HEK293 (cell line): ENCODE data around the gene ITPR2.

Experiments used
- CTCF ChIA-PET: fragments of 350-600 bp; formaldehyde crosslinking; extraction: SDS; loops from one replicate; lab custom pipeline; 2021; ENCODE audit warnings: antibody characterized with exemption; lab: Yijun Ruan, JAX
- POLR2A ChIA-PET: fragments of 300-600 bp; formaldehyde crosslinking; extraction: SDS; loops from one replicate; lab custom pipeline; 2020; ENCODE audit warnings: antibody characterized with exemption, inconsistent platforms; lab: Yijun Ruan, JAX
- H3K27ac ChIP-seq: fragments of 200-500 bp; sonication (Bioruptor generic); 2 replicates; pipeline ENCODE4 v1.5.1; 2014; ENCODE audit warnings: low read depth, low read length, control low read depth, inconsistent platforms; ENCODE audit errors: extremely low read depth
- H3K36me3 ChIP-seq, 2 experiments: fragments of 200-500 bp in 1 of 2; sonication (Bioruptor generic) in 1 of 2; 1 replicate in 1 of 2; 2 replicates in 1 of 2; pipeline ENCODE4 v1.5.1; 2014 to 2017; ENCODE audit warnings: inconsistent platforms in 2 of 2, low read length in 2 of 2; ENCODE audit not compliant: control insufficient read depth in 2 of 2, insufficient read depth in 1 of 2
- H3K4me1 ChIP-seq: fragments of 200-500 bp; sonication (Bioruptor generic); 2 replicates; pipeline ENCODE4 v1.5.1; 2014; ENCODE audit warnings: mild to moderate bottlenecking, low read length, inconsistent platforms; ENCODE audit not compliant: control insufficient read depth, insufficient read depth
- H3K4me3 ChIP-seq: 2 replicates; pipeline ENCODE4 v1.5.1; 2011; ENCODE audit warnings: low read depth, mild to moderate bottlenecking, control low read depth, low read length, moderate library complexity
- H3K9me3 ChIP-seq: fragments of 200-500 bp; sonication (Bioruptor generic); 2 replicates; pipeline ENCODE4 v1.5.1; 2014; ENCODE audit warnings: low read depth, low read length, inconsistent platforms; ENCODE audit not compliant: control insufficient read depth, insufficient read depth
- HOXC10 ChIP-seq: sonication (generic); formaldehyde crosslinking; IDR thresholded peaks from 2 replicates; pipeline ENCODE4 v1.8.1; 2023; ENCODE audit warnings: mild to moderate bottlenecking, missing genetic modification reagents
- SALL2 ChIP-seq: fragments of 450-650 bp; formaldehyde crosslinking; IDR thresholded peaks from 2 replicates; pipeline ENCODE4 v1.5.0; 2017; ENCODE audit warnings: missing biosample characterization, mild to moderate bottlenecking, missing genetic modification characterization, borderline replicate concordance
- SCRT2 ChIP-seq: fragments of 450-650 bp; formaldehyde crosslinking; IDR thresholded peaks from 2 replicates; pipeline ENCODE4 v1.5.1; 2016; ENCODE audit warnings: missing biosample characterization, missing genetic modification characterization
- ZNF114 ChIP-seq: fragments of 450-650 bp; formaldehyde crosslinking; IDR thresholded peaks from 2 replicates; pipeline ENCODE4 v1.5.0; 2017; ENCODE audit warnings: missing biosample characterization, missing genetic modification characterization
- ZNF138 ChIP-seq: fragments of 450-650 bp; formaldehyde crosslinking; IDR thresholded peaks from 2 replicates; pipeline ENCODE4 v1.5.1; 2016; ENCODE audit warnings: missing biosample characterization, missing genetic modification characterization, borderline replicate concordance
- ZNF423 ChIP-seq: fragments of 450-650 bp; formaldehyde crosslinking; IDR thresholded peaks from 2 replicates; pipeline ENCODE4 v1.5.1; 2016; ENCODE audit warnings: missing biosample characterization, missing genetic modification characterization
- ZNF555 ChIP-seq: fragments of 450-650 bp; formaldehyde crosslinking; conservative IDR thresholded peaks from 2 replicates; pipeline ENCODE4 v1.5.1; 2017; ENCODE audit warnings: missing biosample characterization, mild to moderate bottlenecking, missing genetic modification characterization, inconsistent platforms
- ZNF610 ChIP-seq: fragments of 450-650 bp; formaldehyde crosslinking; IDR thresholded peaks from 2 replicates; pipeline ENCODE4 v1.5.1; 2016; ENCODE audit warnings: missing biosample characterization, missing genetic modification characterization, borderline replicate concordance
- TF ChIP-seq, protein P1 (sequence below): fragments of 450-650 bp; formaldehyde crosslinking; conservative IDR thresholded peaks from 2 replicates; pipeline ENCODE4 v1.5.1; 2016; ENCODE audit warnings: low read depth, missing biosample characterization, missing genetic modification characterization
- TF ChIP-seq, protein P2 (sequence below): fragments of 450-650 bp; formaldehyde crosslinking; IDR thresholded peaks from 2 replicates; pipeline ENCODE4 v1.5.1; 2016; ENCODE audit warnings: missing biosample characterization, missing genetic modification characterization
- TF ChIP-seq, protein P3 (sequence below): fragments of 450-650 bp; formaldehyde crosslinking; IDR thresholded peaks from 2 replicates; pipeline ENCODE4 v1.5.1; 2017; ENCODE audit warnings: missing biosample characterization, missing genetic modification characterization
- TF ChIP-seq, protein P4 (sequence below): fragments of 450-650 bp; formaldehyde crosslinking; IDR thresholded peaks from 2 replicates; pipeline ENCODE4 v1.5.1; 2017; ENCODE audit warnings: missing biosample characterization, missing genetic modification characterization
- TF ChIP-seq, protein P5 (sequence below): fragments of 450-650 bp; formaldehyde crosslinking; IDR thresholded peaks from 2 replicates; pipeline ENCODE4 v1.5.1; 2017; ENCODE audit warnings: missing biosample characterization, missing genetic modification characterization

The ITPR2 gene

DNA sequence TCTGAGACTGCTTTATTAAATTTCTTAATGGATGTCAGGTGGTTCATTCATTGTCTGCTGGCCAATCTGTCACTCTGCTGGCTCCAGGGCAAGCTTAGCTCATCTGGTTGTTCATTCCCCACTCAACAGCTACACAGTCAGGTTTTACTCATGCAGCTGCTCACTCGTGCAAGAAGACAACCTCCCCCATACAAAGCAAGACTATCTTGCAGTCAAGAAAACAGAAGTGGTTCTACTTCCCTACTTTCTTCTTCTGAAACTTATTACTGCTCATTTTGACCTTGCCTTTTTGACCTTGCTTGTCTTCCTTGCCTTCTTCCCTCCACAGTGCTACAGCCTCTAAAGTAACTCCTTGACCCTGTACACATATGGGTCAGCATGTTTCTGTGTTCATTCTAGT is 359.7 kb downstream of the ITPR2 start (continued):
- TF ChIP-seq, protein P1, sequence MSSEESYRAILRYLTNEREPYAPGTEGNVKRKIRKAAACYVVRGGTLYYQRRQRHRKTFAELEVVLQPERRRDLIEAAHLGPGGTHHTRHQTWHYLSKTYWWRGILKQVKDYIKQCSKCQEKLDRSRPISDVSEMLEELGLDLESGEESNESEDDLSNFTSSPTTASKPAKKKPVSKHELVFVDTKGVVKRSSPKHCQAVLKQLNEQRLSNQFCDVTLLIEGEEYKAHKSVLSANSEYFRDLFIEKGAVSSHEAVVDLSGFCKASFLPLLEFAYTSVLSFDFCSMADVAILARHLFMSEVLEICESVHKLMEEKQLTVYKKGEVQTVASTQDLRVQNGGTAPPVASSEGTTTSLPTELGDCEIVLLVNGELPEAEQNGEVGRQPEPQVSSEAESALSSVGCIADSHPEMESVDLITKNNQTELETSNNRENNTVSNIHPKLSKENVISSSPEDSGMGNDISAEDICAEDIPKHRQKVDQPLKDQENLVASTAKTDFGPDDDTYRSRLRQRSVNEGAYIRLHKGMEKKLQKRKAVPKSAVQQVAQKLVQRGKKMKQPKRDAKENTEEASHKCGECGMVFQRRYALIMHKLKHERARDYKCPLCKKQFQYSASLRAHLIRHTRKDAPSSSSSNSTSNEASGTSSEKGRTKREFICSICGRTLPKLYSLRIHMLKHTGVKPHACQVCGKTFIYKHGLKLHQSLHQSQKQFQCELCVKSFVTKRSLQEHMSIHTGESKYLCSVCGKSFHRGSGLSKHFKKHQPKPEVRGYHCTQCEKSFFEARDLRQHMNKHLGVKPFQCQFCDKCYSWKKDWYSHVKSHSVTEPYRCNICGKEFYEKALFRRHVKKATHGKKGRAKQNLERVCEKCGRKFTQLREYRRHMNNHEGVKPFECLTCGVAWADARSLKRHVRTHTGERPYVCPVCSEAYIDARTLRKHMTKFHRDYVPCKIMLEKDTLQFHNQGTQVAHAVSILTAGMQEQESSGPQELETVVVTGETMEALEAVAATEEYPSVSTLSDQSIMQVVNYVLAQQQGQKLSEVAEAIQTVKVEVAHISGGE = no peak
- TF ChIP-seq SCRT2 (tag by site-specific recombination) (no peak), ZNF114 (tag by site-specific recombination) (no peak), SALL2 (tag by site-specific recombination) (no peak), ZNF610 (tag by site-specific recombination) (no peak), HOXC10 (CRISPR knock-in tag) (no peak), ZNF555 (tag by site-specific recombination) (no peak), ZNF423 (tag by site-specific recombination) (no peak), ZNF138 (tag by site-specific recombination) (no peak)
- TF ChIP-seq, protein P2, sequence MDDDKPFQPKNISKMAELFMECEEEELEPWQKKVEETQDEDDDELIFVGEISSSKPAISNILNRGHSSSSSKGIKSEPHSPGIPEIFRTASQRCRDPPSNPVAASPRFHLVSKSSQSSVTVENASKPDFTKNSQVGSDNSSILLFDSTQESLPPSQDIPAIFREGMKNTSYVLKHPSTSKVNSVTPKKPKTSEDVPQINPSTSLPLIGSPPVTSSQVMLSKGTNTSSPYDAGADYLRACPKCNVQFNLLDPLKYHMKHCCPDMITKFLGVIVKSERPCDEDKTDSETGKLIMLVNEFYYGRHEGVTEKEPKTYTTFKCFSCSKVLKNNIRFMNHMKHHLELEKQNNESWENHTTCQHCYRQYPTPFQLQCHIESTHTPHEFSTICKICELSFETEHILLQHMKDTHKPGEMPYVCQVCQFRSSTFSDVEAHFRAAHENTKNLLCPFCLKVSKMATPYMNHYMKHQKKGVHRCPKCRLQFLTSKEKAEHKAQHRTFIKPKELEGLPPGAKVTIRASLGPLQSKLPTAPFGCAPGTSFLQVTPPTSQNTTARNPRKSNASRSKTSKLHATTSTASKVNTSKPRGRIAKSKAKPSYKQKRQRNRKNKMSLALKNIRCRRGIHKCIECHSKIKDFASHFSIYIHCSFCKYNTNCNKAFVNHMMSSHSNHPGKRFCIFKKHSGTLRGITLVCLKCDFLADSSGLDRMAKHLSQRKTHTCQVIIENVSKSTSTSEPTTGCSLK (tag by site-specific recombination) = no peak
- TF ChIP-seq, protein P3, sequence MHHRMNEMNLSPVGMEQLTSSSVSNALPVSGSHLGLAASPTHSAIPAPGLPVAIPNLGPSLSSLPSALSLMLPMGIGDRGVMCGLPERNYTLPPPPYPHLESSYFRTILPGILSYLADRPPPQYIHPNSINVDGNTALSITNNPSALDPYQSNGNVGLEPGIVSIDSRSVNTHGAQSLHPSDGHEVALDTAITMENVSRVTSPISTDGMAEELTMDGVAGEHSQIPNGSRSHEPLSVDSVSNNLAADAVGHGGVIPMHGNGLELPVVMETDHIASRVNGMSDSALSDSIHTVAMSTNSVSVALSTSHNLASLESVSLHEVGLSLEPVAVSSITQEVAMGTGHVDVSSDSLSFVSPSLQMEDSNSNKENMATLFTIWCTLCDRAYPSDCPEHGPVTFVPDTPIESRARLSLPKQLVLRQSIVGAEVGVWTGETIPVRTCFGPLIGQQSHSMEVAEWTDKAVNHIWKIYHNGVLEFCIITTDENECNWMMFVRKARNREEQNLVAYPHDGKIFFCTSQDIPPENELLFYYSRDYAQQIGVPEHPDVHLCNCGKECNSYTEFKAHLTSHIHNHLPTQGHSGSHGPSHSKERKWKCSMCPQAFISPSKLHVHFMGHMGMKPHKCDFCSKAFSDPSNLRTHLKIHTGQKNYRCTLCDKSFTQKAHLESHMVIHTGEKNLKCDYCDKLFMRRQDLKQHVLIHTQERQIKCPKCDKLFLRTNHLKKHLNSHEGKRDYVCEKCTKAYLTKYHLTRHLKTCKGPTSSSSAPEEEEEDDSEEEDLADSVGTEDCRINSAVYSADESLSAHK (tag by site-specific recombination) = no peak
- TF ChIP-seq, protein P4, sequence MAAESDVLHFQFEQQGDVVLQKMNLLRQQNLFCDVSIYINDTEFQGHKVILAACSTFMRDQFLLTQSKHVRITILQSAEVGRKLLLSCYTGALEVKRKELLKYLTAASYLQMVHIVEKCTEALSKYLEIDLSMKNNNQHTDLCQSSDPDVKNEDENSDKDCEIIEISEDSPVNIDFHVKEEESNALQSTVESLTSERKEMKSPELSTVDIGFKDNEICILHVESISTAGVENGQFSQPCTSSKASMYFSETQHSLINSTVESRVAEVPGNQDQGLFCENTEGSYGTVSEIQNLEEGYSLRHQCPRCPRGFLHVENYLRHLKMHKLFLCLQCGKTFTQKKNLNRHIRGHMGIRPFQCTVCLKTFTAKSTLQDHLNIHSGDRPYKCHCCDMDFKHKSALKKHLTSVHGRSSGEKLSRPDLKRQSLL (tag by site-specific recombination) = no peak

DNA sequence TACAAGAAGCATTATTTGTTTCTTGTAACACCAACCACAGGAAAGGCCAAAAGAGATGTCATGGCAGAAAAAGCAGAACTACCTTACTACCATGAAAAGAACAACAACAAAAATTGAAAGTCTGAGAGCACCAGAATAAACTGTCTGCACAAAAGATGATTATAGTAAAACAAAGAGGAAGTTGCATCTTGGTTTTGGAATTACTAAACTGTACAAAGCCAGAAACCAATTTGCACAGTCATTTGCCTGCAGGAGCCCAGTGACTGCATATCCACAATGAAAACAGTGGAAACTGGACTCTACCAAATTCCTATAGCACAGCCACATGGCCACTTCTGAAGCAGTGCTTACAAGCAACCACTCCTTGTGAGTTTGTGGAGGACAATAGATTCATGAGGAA is 361.4 kb downstream of the ITPR2 start:
- ChIA-PET CTCF (no interaction called here), POLR2A (no interaction called here)
- Histone ChIP-seq H3K9me3 (no peaks in the 10 kb centered on the region), H3K4me1 (no peaks in the 10 kb centered on the region), H3K36me3 (no peaks in the 10 kb centered on the region; a peak in 1 of 3 replicates), H3K4me3 (no peak overlapping the region), H3K27ac (no peak overlapping the region)
- TF ChIP-seq, protein P5, sequence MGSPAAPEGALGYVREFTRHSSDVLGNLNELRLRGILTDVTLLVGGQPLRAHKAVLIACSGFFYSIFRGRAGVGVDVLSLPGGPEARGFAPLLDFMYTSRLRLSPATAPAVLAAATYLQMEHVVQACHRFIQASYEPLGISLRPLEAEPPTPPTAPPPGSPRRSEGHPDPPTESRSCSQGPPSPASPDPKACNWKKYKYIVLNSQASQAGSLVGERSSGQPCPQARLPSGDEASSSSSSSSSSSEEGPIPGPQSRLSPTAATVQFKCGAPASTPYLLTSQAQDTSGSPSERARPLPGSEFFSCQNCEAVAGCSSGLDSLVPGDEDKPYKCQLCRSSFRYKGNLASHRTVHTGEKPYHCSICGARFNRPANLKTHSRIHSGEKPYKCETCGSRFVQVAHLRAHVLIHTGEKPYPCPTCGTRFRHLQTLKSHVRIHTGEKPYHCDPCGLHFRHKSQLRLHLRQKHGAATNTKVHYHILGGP (tag by site-specific recombination) = no peak
